WTC11 (cell line): ENCODE results near the gene IRF1. TPM values are rescaled to one million over a fixed set of nuclear protein-coding genes. Genes with fewer than 3 reads are reported as not detected.

ENCODE experiments used
- AFF4 ChIP-seq: sonication (generic); formaldehyde crosslinking; IDR thresholded peaks from 2 replicates; pipeline ENCODE4 v1.8.1; 2023; ENCODE audit warnings: mild to moderate bottlenecking, missing genetic modification reagents, borderline replicate concordance
- AR ChIP-seq: fragments of 250-450 bp; sonication (Bioruptor Pico); IDR thresholded peaks from 2 replicates; pipeline ENCODE4 v1.9.0; 2021; ENCODE audit warnings: mild to moderate bottlenecking
- ARID4B ChIP-seq: sonication (generic); formaldehyde crosslinking; IDR thresholded peaks from 2 replicates; pipeline ENCODE4 v1.8.0; 2023; ENCODE audit warnings: missing genetic modification reagents, mild to moderate bottlenecking, borderline replicate concordance
- ATF3 ChIP-seq: sonication (generic); formaldehyde crosslinking; conservative IDR thresholded peaks from 2 replicates; pipeline ENCODE4 v1.8.1; 2022; ENCODE audit warnings: mild to moderate bottlenecking, missing genetic modification reagents
- ESRRA ChIP-seq: sonication (generic); formaldehyde crosslinking; IDR thresholded peaks from 2 replicates; pipeline ENCODE4 v1.8.1; 2022; ENCODE audit warnings: mild to moderate bottlenecking, missing genetic modification reagents, borderline replicate concordance
- FOXK1 ChIP-seq: sonication (generic); formaldehyde crosslinking; IDR thresholded peaks from 2 replicates; pipeline ENCODE4 v1.8.0; 2022; ENCODE audit warnings: mild to moderate bottlenecking, moderate library complexity, missing genetic modification reagents
- HMGA2 ChIP-seq: fragments of 250-450 bp; sonication (Bioruptor Pico); IDR thresholded peaks from 2 replicates; pipeline ENCODE4 v1.4.0; 2021; ENCODE audit warnings: mild to moderate bottlenecking, moderate library complexity
- IRF1 ChIP-seq: sonication (generic); formaldehyde crosslinking; IDR thresholded peaks from 2 replicates; pipeline ENCODE4 v1.8.0; 2023; ENCODE audit warnings: missing genetic modification reagents
- JAZF1 ChIP-seq: fragments of 250-450 bp; sonication (Bioruptor Pico); IDR thresholded peaks from 2 replicates; pipeline ENCODE4 v1.9.0; 2021; ENCODE audit warnings: moderate library complexity, mild to moderate bottlenecking, inconsistent platforms
- MYBL2 ChIP-seq: sonication (generic); formaldehyde crosslinking; IDR thresholded peaks from 2 replicates; pipeline ENCODE4 v1.8.1; 2023; ENCODE audit warnings: mild to moderate bottlenecking, moderate library complexity, missing genetic modification reagents
- NFYB ChIP-seq: sonication (generic); formaldehyde crosslinking; conservative IDR thresholded peaks from 2 replicates; pipeline ENCODE4 v1.8.0; 2022; ENCODE audit warnings: low read depth, missing genetic modification reagents
- NR3C1 ChIP-seq: sonication (generic); formaldehyde crosslinking; conservative IDR thresholded peaks from 2 replicates; pipeline ENCODE4 v1.8.1; 2023; ENCODE audit warnings: low read depth, mild to moderate bottlenecking, missing genetic modification reagents
- STAT6 ChIP-seq: sonication (generic); formaldehyde crosslinking; conservative IDR thresholded peaks from 2 replicates; pipeline ENCODE4 v1.8.1; 2023; ENCODE audit warnings: mild to moderate bottlenecking, low read depth, missing genetic modification reagents, moderate library complexity
- TP53 ChIP-seq: sonication (generic); formaldehyde crosslinking; IDR thresholded peaks from 2 replicates; pipeline ENCODE4 v1.8.1; 2023; ENCODE audit warnings: mild to moderate bottlenecking, missing genetic modification reagents
- ZBTB21 ChIP-seq: sonication (generic); formaldehyde crosslinking; IDR thresholded peaks from 2 replicates; pipeline ENCODE4 v1.8.1; 2023; ENCODE audit warnings: mild to moderate bottlenecking, missing genetic modification reagents, borderline replicate concordance
- ZNF396 ChIP-seq: fragments of 250-450 bp; sonication (Bioruptor Pico); IDR thresholded peaks from 2 replicates; pipeline ENCODE4 v1.8.0; 2021; ENCODE audit warnings: mild to moderate bottlenecking, moderate library complexity, borderline replicate concordance
- ZNF532 ChIP-seq: fragments of 250-450 bp; sonication (Bioruptor Pico); IDR thresholded peaks from 2 replicates; pipeline ENCODE4 v1.9.0; 2021; ENCODE audit warnings: mild to moderate bottlenecking, borderline replicate concordance
- ZNF671 ChIP-seq: fragments of 250-450 bp; sonication (Bioruptor Pico); IDR thresholded peaks from 2 replicates; pipeline ENCODE4 v1.8.0; 2021; ENCODE audit warnings: mild to moderate bottlenecking
- total RNA-seq: library from RNA; stranded (reverse); gene quantifications from 3 replicates; pipeline ENCODE4 v1.2.3, GENCODE V29; 2021

The IRF1 gene
- total RNA-seq, 1 experiment from 2014 or later = 8.8 TPM

GRCh38 chr5:132496631-132497487 lies 6.3 kb upstream of the IRF1 start (continued):
- TF ChIP-seq ATF3 (CRISPR knock-in tag) = no peak
- no peak for TF ChIP-seq IRF1
- TF ChIP-seq ARID4B = no peak
- peak; percentile 28; the same call in 1 of the 2 replicates for TF ChIP-seq ZBTB21 (CRISPR knock-in tag)
- peak; percentile 44 for TF ChIP-seq FOXK1 (CRISPR knock-in tag)
- no peak for TF ChIP-seq AR
- no peak for TF ChIP-seq ESRRA (CRISPR knock-in tag)
- TF ChIP-seq TP53 (CRISPR knock-in tag) = no peak
- 0 out of 2 replicates have a peak, but pooled peaks have one; percentile 57 for TF ChIP-seq NR3C1
- no peak for TF ChIP-seq HMGA2 (CRISPR knock-in tag)
- no peak for TF ChIP-seq NFYB (CRISPR knock-in tag)
- 0 out of 2 replicates have a peak, but pooled peaks have one; percentile 55 for TF ChIP-seq ZNF532
- no peak for TF ChIP-seq JAZF1
- no peak for TF ChIP-seq ZNF396 (CRISPR knock-in tag)
- no peak for TF ChIP-seq STAT6
- no peak for TF ChIP-seq ZNF671 (CRISPR knock-in tag)
- TF ChIP-seq AFF4 (CRISPR knock-in tag) = 0 out of 2 replicates have a peak, but pooled peaks have one; percentile 48
- peak; percentile 83 for TF ChIP-seq MYBL2
